Stimulated activated CD4-positive, alpha-beta T cell treated with anti-CD3 and anti-CD28 coated beads, Interleukin-2, amount 100 ng/mL, for 24 hours (primary cell): ENCODE measurements around the gene CELA3A.
A peak's percentile ranks its signal among the peaks of the same experiment; 100 is the strongest.
"Not testable (repeated sequence)": the region's sequence is repeated elsewhere in the genome, so short reads cannot be mapped to it uniquely, and the experiment has no call there.

Experiments used
- DNase-seq, 2 donors: peaks; one replicate each; pipeline ENCODE4 v3.0.0-alpha.2; 2020

The CELA3A gene

DNA sequence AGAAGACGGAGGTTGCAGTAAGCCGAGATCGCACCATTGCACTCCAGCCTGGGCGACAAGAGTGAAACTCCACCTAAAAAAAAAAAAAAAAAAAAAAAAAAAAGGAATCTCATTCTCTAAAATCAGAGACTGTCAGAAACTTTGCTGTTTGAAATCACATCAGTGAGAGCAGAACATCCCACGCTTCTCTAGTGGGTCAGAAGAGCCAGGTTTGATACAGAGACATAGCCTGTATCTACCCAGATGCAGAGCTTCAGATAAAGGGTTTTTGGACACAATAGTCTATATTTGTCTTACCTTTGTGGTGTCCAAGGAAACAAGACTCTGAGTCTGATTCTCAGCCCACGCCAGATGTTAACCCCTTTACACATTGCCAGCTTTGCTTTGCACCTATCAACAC is 19.6 kb downstream of the CELA3A start:
- DNase-seq, result no peak

GRCh38 chr1:22024485-22025367 is 23.3 kb downstream of the CELA3A start:
- peak; percentile 66 to 75 for DNase-seq

GRCh38 chr1:22025368-22026155 is 24.1 kb downstream of the CELA3A start:
- peak; percentile 86 to 91 for DNase-seq

DNA sequence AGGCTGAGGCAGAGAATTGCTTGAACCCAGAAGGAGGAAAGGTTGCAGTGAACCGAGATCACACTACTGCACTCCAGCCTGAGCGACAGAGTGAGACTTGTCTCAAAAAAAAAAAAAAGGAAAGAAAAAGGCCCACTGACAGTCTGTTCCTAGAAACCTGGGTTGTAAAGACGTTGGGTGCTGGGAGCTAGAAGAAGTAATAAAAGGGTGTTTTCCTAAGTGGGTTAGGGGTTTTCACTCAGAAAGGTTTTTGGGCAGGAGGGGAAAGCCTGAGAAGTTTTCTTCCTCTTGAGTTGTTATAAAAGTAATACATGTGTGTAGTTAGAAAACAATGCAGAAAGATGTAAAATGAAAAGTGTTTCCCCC is 25.4 kb downstream of the CELA3A start:
- no peak for DNase-seq

DNA sequence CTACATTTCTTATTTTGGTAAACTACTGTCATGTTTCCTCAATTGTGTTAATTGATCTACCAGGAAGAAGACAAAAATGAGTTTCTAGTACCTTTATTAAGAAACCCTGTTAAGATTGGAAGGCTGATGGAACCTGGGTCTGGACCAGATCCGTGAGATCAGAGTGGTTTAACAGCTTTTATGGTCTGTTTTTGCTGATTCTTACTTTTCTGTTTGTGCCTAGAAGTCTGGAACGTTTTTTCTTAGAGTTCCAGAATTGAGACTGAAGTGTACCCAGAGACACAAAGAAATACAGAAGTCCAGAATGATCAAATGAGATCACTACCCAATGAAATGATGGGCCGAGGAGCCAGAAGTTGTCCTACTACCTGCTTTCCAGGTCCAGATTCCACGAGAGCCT is 28.6 kb downstream of the CELA3A start:
- no peak for DNase-seq

- DNase-seq, result no peak
Observed at GRCh38 chr1:22030473-22030872, 29.0 kb downstream of the CELA3A start.

DNA sequence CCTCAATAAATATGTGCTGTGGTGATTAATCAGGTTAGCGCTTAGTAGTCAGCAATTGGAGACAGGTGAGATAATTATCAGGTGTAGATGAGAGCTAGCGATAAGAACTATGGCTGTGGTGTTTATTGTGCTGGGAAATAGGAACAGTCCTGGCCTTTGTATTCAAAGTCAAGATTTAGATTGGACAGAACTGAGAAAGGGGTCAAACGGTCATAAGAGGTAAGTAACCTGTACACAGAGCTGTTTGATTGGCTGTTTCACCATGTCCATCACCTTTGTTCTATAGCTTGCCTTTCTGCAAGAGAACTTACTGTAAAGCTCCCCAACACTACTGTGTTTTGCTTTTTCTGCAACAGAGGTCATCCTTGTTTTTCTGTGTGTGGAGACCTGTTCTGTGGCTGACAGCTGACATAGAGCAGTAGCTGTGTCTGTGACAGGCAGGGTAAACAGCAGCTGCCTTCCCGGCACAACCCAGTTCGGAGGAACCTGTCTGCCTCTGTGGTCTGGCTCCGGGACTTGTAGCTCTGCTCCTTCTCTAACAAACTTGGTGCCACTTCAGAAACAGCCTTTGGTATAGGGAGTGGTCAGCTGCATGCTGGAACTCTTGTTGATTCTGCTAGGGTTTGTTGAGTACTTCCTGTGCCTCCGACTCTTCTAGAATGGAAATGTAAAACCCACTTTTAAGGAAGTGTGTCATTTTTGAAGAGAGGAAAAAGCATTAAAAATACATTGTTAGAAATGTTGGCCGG is 29.9 kb downstream of the CELA3A start:
- DNase-seq, result peak; percentile 35 to 39

GRCh38 chr1:22034834-22035233 is 33.4 kb downstream of the CELA3A start:
- not testable (repeated sequence) for DNase-seq

GRCh38 chr1:22037520-22037919 is 36.1 kb downstream of the CELA3A start:
- DNase-seq, result no peak

DNA sequence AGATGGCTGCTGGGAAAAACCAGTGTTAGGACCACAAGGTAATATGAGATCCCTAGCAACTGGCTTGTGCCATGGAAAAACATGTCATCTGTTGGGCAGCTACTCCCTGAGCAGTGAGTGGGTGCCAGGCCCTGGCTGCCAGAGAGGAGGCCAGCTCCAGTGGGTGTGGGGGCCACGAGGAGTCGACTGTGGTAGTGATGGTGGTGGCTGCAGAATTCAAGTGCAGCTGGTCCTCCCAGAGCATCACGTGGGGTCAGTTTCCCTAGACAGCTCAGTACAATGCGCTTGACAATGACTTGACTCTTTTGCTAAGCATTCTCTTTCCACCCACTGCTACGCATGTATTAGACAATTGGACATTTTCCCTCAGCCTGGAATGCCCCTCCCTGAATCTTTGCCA is 36.6 kb downstream of the CELA3A start:
- DNase-seq, result no peak

- peak; percentile 83 to 84 for DNase-seq
Observed at GRCh38 chr1:22039594-22040285, 38.3 kb downstream of the CELA3A start.

GRCh38 chr1:22040286-22040623 is 38.8 kb downstream of the CELA3A start:
- DNase-seq, result no peak

GRCh38 chr1:22041505-22041904 is 40.0 kb downstream of the CELA3A start:
- DNase-seq, result no peak

DNA sequence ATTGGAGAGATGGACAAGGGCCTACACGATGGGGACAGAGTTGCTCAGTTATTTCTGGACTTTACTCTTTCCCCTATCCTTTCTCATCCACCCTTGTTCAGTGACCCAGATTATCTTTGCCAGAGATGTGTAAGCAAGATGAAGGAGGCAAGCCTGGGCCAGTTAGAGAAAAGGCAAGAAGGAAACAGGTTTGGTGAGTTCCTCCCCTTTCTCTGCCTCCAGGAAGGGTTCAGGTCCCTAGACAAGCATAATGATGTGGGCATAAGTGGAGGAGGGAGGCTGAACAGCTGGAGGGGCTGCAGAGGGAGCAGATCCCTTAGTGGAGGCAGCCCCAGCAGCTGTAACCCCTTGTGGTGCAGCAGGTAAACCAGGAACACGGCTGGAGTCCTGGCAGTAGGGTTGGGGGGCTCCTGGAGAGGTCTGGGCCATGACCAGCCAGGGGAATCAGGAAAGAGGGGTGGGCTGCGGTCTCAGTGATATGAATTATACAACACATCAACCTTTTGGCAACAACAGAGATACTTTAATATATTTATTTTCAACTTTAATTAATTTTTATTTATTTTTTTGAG is 41.8 kb downstream of the CELA3A start:
- no peak for DNase-seq

- DNase-seq, result no peak
Observed at GRCh38 chr1:22044690-22045420, 43.4 kb downstream of the CELA3A start.

- no peak for DNase-seq
Observed at GRCh38 chr1:22045604-22046228, 44.3 kb downstream of the CELA3A start.

GRCh38 chr1:22048351-22049192 is 47.1 kb downstream of the CELA3A start:
- peak in 1 of 2 donors; percentile 58 for DNase-seq

GRCh38 chr1:22050330-22050729 is 48.9 kb downstream of the CELA3A start:
- no peak for DNase-seq

- DNase-seq, result no peak
Observed at GRCh38 chr1:22051607-22052114, 50.2 kb downstream of the CELA3A start.
